ENCODE data around the gene ERFE.

The ERFE gene

GRCh38 chr2:238165288-238165921 is 6.6 kb downstream of the ERFE start:
- TF ChIP-seq CTCF (IDR thresholded peaks at IDR 0.05; ENCODE audit: extremely low read depth, missing control alignments), result no peak
- DNase-seq (ENCODE audit: low spot score), result peak; percentile 10

- DNase-seq (ENCODE audit: low spot score), result peak; percentile 21
- no peak for TF ChIP-seq CTCF (IDR thresholded peaks at IDR 0.05; ENCODE audit: extremely low read depth, missing control alignments)
Observed at GRCh38 chr2:238166391-238167343, 7.9 kb downstream of the ERFE start.

- no peak for DNase-seq (ENCODE audit: low spot score)
Observed at GRCh38 chr2:238167344-238167715, 8.6 kb downstream of the ERFE start.

GRCh38 chr2:238167761-238168160 is 9.0 kb downstream of the ERFE start:
- no peak for TF ChIP-seq CTCF (IDR thresholded peaks at IDR 0.05; ENCODE audit: extremely low read depth, missing control alignments)
- DNase-seq (ENCODE audit: low spot score), result peak; percentile 29

More at GRCh38 chr2:238167344-238167715, 8.6 kb downstream of the ERFE start:
- TF ChIP-seq CTCF (IDR thresholded peaks at IDR 0.05; ENCODE audit: extremely low read depth, missing control alignments), result no peak

- no peak for TF ChIP-seq CTCF (IDR thresholded peaks at IDR 0.05; ENCODE audit: extremely low read depth, missing control alignments)
- DNase-seq (ENCODE audit: low spot score), result peak; percentile 19
Observed at GRCh38 chr2:238168196-238169047, 9.7 kb downstream of the ERFE start.

- DNase-seq (ENCODE audit: low spot score), result peak; percentile 18
- TF ChIP-seq CTCF (IDR thresholded peaks at IDR 0.05; ENCODE audit: extremely low read depth, missing control alignments), result no peak
Observed at GRCh38 chr2:238169048-238169707, 10.4 kb downstream of the ERFE start.
